GM12878 (cell line): ENCODE results near the gene FBXL2. TPM values are rescaled to one million over a fixed set of nuclear protein-coding genes. Genes with fewer than 3 reads are reported as not detected.

ENCODE experiments used
- ATAC-seq: fragments of 200-7000 bp; cut with Tn5 transposase; 3 replicates; pipeline ENCODE4 v1.9.1; 2020; ENCODE audit warnings: mild to moderate bottlenecking, moderate library complexity
- BruUV-seq: library from RNA; stranded (reverse); fragments of 400-500 nt; replicated peaks from 2 replicates; lab custom pipeline; 2021; lab: Mats Ljungman, UMichigan
- CTCF ChIA-PET: fragments of 300-600 bp; sonication (Branson Sonifier 250); formaldehyde crosslinking; extraction: SDS; loops from one replicate; lab custom pipeline; 2021; ENCODE audit warnings: inconsistent platforms; lab: Yijun Ruan, JAX
- POLR2A ChIA-PET: fragments of 350-600 bp; formaldehyde crosslinking; extraction: SDS; loops from one replicate; lab custom pipeline; 2021; ENCODE audit warnings: inconsistent platforms; lab: Charles Lee
- RAD21 ChIA-PET: fragments of 300-600 bp; sonication (Branson Sonifier 250); formaldehyde crosslinking; loops from one replicate; lab custom pipeline; 2023; ENCODE audit warnings: antibody characterized with exemption; ENCODE audit not compliant: unreplicated experiment; lab: Charles Lee
- SMC1A ChIA-PET: fragments of 300-600 bp; sonication (Branson Sonifier 250); formaldehyde crosslinking; loops from one replicate; lab custom pipeline; 2023; ENCODE audit not compliant: unreplicated experiment, uncharacterized antibody; lab: Charles Lee
- DNase-seq: peaks from one replicate; pipeline ENCODE4 v3.0.0-alpha.2; 2011; ENCODE audit warnings: low read depth, low spot score
- FAIRE-seq: peaks from 3 replicates; lab custom pipeline; 2011; peaks lifted over from hg19 to GRCh38; lab: Jason Lieb, UNC
- H2AFZ ChIP-seq: 2 replicates; pipeline ENCODE4 v1.6.0; 2011; ENCODE audit warnings: low read depth, low read length, control low read depth; ENCODE audit not compliant: control insufficient read depth
- H3K27ac ChIP-seq: 2 replicates; pipeline ENCODE4 v1.5.1; 2011; ENCODE audit warnings: control low read depth; ENCODE audit not compliant: control insufficient read depth, insufficient read depth
- H3K27me3 ChIP-seq, 2 experiments: replicated peaks in 1 of 2; 2 replicates each; pipeline versions ENCODE4 v1.6.0 to v1.6.1; 2011; ENCODE audit warnings: low read length in 1 of 2; ENCODE audit not compliant: control insufficient read depth in 2 of 2, insufficient read depth in 2 of 2
- H3K36me3 ChIP-seq, 2 experiments: 2 replicates each; pipeline ENCODE4 v1.5.1; 2011; ENCODE audit warnings: low read length in 1 of 2; ENCODE audit not compliant: control insufficient read depth in 2 of 2, insufficient read depth in 2 of 2
- H3K4me1 ChIP-seq: 2 replicates; pipeline ENCODE4 v1.6.1; 2011; ENCODE audit warnings: mild to moderate bottlenecking, low read length, moderate library complexity, mixed read lengths; ENCODE audit not compliant: control insufficient read depth, insufficient read depth
- H3K4me2 ChIP-seq: 2 replicates; pipeline ENCODE4 v1.6.0; 2011; ENCODE audit warnings: control low read depth; ENCODE audit not compliant: control insufficient read depth, insufficient read depth
- H3K4me3 ChIP-seq: fragments of 200-600 bp; sonication (generic); 2 replicates; pipeline ENCODE4 v1.5.1; 2016
- H3K79me2 ChIP-seq: 2 replicates; pipeline ENCODE4 v1.6.0; 2011; ENCODE audit warnings: low read length; ENCODE audit not compliant: control insufficient read depth, insufficient read depth
- H3K9ac ChIP-seq: 2 replicates; pipeline ENCODE4 v1.8.0; 2011; ENCODE audit warnings: low read length, control low read depth, mixed read lengths; ENCODE audit not compliant: control insufficient read depth, insufficient read depth
- H3K9me3 ChIP-seq: replicated peaks from 3 replicates; pipeline ENCODE4 v1.5.1; 2011; ENCODE audit warnings: mild to moderate bottlenecking, low read length; ENCODE audit not compliant: control insufficient read depth, insufficient read depth
- H4K20me1 ChIP-seq: 2 replicates; pipeline ENCODE4 v1.6.0; 2011; ENCODE audit not compliant: control insufficient read depth, insufficient read depth
- ASH2L ChIP-seq: fragments of 300-600, 200-600 bp; sonication (generic); IDR thresholded peaks from 2 replicates; pipeline ENCODE4 v1.6.1; 2017; ENCODE audit warnings: low read depth, mild to moderate bottlenecking, borderline replicate concordance
- EZH2 ChIP-seq: IDR thresholded peaks from 2 replicates; pipeline ENCODE4 v1.6.1; 2012; ENCODE audit warnings: low read depth, mild to moderate bottlenecking, control low read depth, inconsistent platforms, low read length, borderline replicate concordance; ENCODE audit not compliant: control insufficient read depth
- FOXK2 ChIP-seq: fragments of 450-650 bp; IDR thresholded peaks from 2 replicates; pipeline ENCODE4 v1.6.1; 2017; ENCODE audit warnings: mild to moderate bottlenecking, moderate library complexity
- HSF1 ChIP-seq: fragments of 150-350 bp; IDR thresholded peaks from 2 replicates; pipeline ENCODE4 v1.6.1; 2014; ENCODE audit warnings: mild to moderate bottlenecking, low read depth, low read length
- IKZF2 ChIP-seq, 2 experiments: fragments of 450-650 bp; IDR thresholded peaks; 2 replicates each; pipeline ENCODE4 v1.6.1; 2017; ENCODE audit warnings: mild to moderate bottlenecking in 2 of 2, moderate library complexity in 2 of 2
- MLLT1 ChIP-seq: fragments of 450-650 bp; IDR thresholded peaks from 2 replicates; pipeline ENCODE4 v1.6.1; 2016; ENCODE audit warnings: mild to moderate bottlenecking
- NR2C2 ChIP-seq: IDR thresholded peaks from 2 replicates; pipeline ENCODE4 v1.6.1; 2011; ENCODE audit warnings: borderline replicate concordance, low read depth; ENCODE audit not compliant: control insufficient read depth, insufficient read length
- POLR2AphosphoS5 ChIP-seq: IDR thresholded peaks from 2 replicates; pipeline ENCODE4 v1.6.1; 2011; ENCODE audit warnings: mild to moderate bottlenecking, low read length, inconsistent platforms
- RAD21 ChIP-seq: IDR thresholded peaks from 2 replicates; pipeline ENCODE4 v1.6.1; 2011; ENCODE audit warnings: mild to moderate bottlenecking, low read depth, low read length, moderate library complexity; ENCODE audit not compliant: insufficient read depth
- TCF12 ChIP-seq: IDR thresholded peaks from 2 replicates; pipeline ENCODE4 v1.6.1; 2011; ENCODE audit warnings: low read depth, mild to moderate bottlenecking, low read length
- ZNF384 ChIP-seq: IDR thresholded peaks from 2 replicates; pipeline ENCODE4 v1.6.1; 2012; ENCODE audit warnings: low read depth, mild to moderate bottlenecking, low read length, improper control_type of control experiment, borderline replicate concordance
- WGBS: methylation state at CpG from one replicate; pipeline ENCODE4 v1.1.6; 2016; ENCODE audit warnings: low lambda C conversion rate; ENCODE audit not compliant: insufficient replicate concordance, insufficient coverage; ENCODE audit errors: missing lambda C conversion rate; 5-methylcytosine and 5-hydroxymethylcytosine counted together
- in situ Hi-C: fragments of 300-500 bp; cut with MboI; formaldehyde crosslinking; loops from 9 replicates; pipeline ENCODE4 v1.14.3; 2018; ENCODE audit warnings: mixed read lengths
- intact Hi-C: fragments of 100-400 bp; cut with micrococcal nuclease; formaldehyde crosslinking; loops from one replicate; pipeline ENCODE4 v1.14.2; 2022; ENCODE audit not compliant: unreplicated experiment
- polyA plus RNA-seq, 11 experiments: library from polyadenylated mRNA; depleted of rRNA in 4 of 11; unstranded in 6 of 11; stranded (reverse) in 5 of 11; fragments of >200 nt; fragmentation: Nextera tagmentation in 4 of 11; fragmentation: Illumina TruSeq in 1 of 11; extraction: Ambion mirVana in 4 of 11; extraction: Trizol in 1 of 11; gene quantifications; 1 replicate in 1 of 11; 2 replicates in 10 of 11; pipeline versions ENCODE4 v1.2.1 to v1.2.3, GENCODE V29; 2011 to 2016; ENCODE audit warnings: inconsistent platforms in 2 of 11, missing spikeins in 2 of 11, low read depth in 1 of 11
- total RNA-seq, 4 experiments: library from RNA; depleted of rRNA in 3 of 4; stranded (reverse); fragments of >200 nt in 3 of 4; fragmentation: Illumina TruSeq in 1 of 4; extraction: Trizol in 1 of 4; gene quantifications; 2 replicates each; pipeline versions ENCODE4 v1.2.1 to v1.2.3, GENCODE V29; 2013 to 2021
- TF ChIP-seq, protein P1 (sequence below): fragments of 450-650 bp; IDR thresholded peaks from 2 replicates; pipeline ENCODE4 v1.6.1; 2018; ENCODE audit warnings: mild to moderate bottlenecking, low read depth, moderate library complexity; ENCODE audit not compliant: partially characterized antibody

FBXL2 gene
- total and polyA plus RNA-seq, 10 of the 15 experiments (the other 5 are each of a cell fraction or from before 2014, with no cell fraction given) = 0.04 to 0.72 (median 0.15) TPM; not detected in 1

- TF ChIP-seq, protein P1, sequence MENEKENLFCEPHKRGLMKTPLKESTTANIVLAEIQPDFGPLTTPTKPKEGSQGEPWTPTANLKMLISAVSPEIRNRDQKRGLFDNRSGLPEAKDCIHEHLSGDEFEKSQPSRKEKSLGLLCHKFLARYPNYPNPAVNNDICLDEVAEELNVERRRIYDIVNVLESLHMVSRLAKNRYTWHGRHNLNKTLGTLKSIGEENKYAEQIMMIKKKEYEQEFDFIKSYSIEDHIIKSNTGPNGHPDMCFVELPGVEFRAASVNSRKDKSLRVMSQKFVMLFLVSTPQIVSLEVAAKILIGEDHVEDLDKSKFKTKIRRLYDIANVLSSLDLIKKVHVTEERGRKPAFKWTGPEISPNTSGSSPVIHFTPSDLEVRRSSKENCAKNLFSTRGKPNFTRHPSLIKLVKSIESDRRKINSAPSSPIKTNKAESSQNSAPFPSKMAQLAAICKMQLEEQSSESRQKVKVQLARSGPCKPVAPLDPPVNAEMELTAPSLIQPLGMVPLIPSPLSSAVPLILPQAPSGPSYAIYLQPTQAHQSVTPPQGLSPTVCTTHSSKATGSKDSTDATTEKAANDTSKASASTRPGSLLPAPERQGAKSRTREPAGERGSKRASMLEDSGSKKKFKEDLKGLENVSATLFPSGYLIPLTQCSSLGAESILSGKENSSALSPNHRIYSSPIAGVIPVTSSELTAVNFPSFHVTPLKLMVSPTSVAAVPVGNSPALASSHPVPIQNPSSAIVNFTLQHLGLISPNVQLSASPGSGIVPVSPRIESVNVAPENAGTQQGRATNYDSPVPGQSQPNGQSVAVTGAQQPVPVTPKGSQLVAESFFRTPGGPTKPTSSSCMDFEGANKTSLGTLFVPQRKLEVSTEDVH = no peak
- no peak for TF ChIP-seq EZH2
- TF ChIP-seq MLLT1 = no peak
Measured at GRCh38 chr3:33420966-33421365, 143.7 kb downstream of the FBXL2 start (continued).

GRCh38 chr3:33424606-33425452 is 147.6 kb downstream of the FBXL2 start:
- RAD21 ChIA-PET = no interaction called here
- H3K27ac ChIP-seq = no peak overlapping the region
- H3K4me3 ChIP-seq = no peak overlapping the region
- H3K4me2 ChIP-seq = no peak overlapping the region
- in situ Hi-C loops (no loop called here), intact Hi-C loops (no loop called here)
- no peak for FAIRE-seq
- POLR2A ChIA-PET = no interaction called here
- no peak for DNase-seq
- H3K27me3 ChIP-seq = no peaks in the 10 kb centered on the region
- H3K36me3 ChIP-seq = peaks cover 0 to 12% of the 10 kb centered on the region in 2 experiments; a peak in 3 of 4 replicates
- CTCF ChIA-PET = no interaction called here
- H2AFZ ChIP-seq = no peak overlapping the region
- no peak overlapping the region for H3K9ac ChIP-seq
- no peak for ATAC-seq
- H3K9me3 ChIP-seq = peaks cover 5% of the 10 kb centered on the region; the same call in 2 of the 3 replicates
- SMC1A ChIA-PET = interaction anchor here (6.3 kb wide), 1 partner anchor 13 kb away, joined by 43 read pairs; no protein-coding TSS in a partner anchor
- peaks cover 56% of the 10 kb centered on the region for H3K79me2 ChIP-seq
- 98% methylated on average over 10 of the region's 10 CpGs for WGBS
- H3K4me1 ChIP-seq = peaks cover 19% of the 10 kb centered on the region
- BruUV-seq = no TSS peak
- no peaks in the 10 kb centered on the region for H4K20me1 ChIP-seq
- TF ChIP-seq TCF12 (no peak), NR2C2 (no peak), HSF1 (no peak), IKZF2 (IDR thresholded peaks at IDR 0.05) (no peak), RAD21 (no peak), ZNF384 (no peak), POLR2AphosphoS5 (no peak), ASH2L (no peak), FOXK2 (no peak)
